ENCODE measurements around the gene PDZRN3. TPM values are rescaled to one million over a fixed set of nuclear protein-coding genes. Genes with fewer than 3 reads are reported as not detected.

The PDZRN3 gene
- total RNA-seq, 4 donors from 2014 or later, result 227 to 305 (median 265) TPM

- Histone ChIP-seq H3K4me3 (no peak overlapping the region), H3K27me3 (no peaks in the 10 kb centered on the region), H3K4me1 (peaks cover 0 to 43% (median 0%) of the 10 kb centered on the region in 3 donors), H3K36me3 (no peaks in the 10 kb centered on the region), H3K27ac (no peak overlapping the region), H3K9me3 (no peaks in the 10 kb centered on the region)
- TF ChIP-seq POLR2AphosphoS5 (IDR thresholded peaks at IDR 0.05) (no peak), EP300 (IDR thresholded peaks at IDR 0.05) (no peak), POLR2A (IDR thresholded peaks at IDR 0.05) (no peak), CTCF (IDR thresholded peaks at IDR 0.05) (no peak)
- ATAC-seq, result no peak
- 39 to 49% methylated on average over 3 to 4 of the region's 4 CpGs for WGBS, 2 donors (ENCODE audit: low coverage in 1 of 2)
Measured at GRCh38 chr3:73461547-73461946, 163.2 kb downstream of the PDZRN3 start.

DNA sequence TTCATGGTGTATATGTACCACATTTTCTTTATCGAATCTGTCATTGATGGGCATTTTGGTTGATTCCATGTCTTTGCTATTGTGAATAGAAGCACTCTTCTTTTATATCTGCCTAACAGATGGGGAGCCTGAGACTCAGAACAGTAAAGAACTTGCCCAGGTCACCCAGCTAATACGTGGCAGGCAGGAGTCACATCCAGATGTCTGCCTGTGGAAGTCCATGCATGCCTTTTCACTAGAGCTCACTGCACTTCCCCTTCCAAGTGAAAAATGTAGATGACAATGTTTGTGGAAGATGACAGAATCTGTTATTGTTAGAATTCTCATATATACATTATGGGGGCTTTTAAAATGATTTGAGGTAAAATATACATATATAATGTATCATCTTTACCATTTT is 165.0 kb downstream of the PDZRN3 start:
- Histone ChIP-seq H3K27me3 (no peaks in the 10 kb centered on the region), H3K27ac (no peak overlapping the region), H3K4me3 (no peak overlapping the region), H3K9me3 (no peaks in the 10 kb centered on the region), H3K36me3 (no peaks in the 10 kb centered on the region), H3K4me1 (peaks cover 0 to 57% (median 0%) of the 10 kb centered on the region in 3 donors)
- TF ChIP-seq CTCF (IDR thresholded peaks at IDR 0.05) (no peak), EP300 (IDR thresholded peaks at IDR 0.05) (no peak), POLR2AphosphoS5 (IDR thresholded peaks at IDR 0.05) (no peak), POLR2A (IDR thresholded peaks at IDR 0.05) (no peak)
- no peak for ATAC-seq
- 83 to 87% methylated on average over 2 of the region's 2 CpGs for WGBS, 2 donors (ENCODE audit: low coverage in 1 of 2)

- Histone ChIP-seq H3K4me1 (peaks cover under 1 to 91% (median 12%) of the 10 kb centered on the region in 3 donors), H3K9me3 (no peaks in the 10 kb centered on the region), H3K4me3 (no peak overlapping the region), H3K36me3 (no peaks in the 10 kb centered on the region), H3K27me3 (no peaks in the 10 kb centered on the region), H3K27ac (peak overlapping the region in 1 of 4 donors; percentile 33)
- TF ChIP-seq EP300 (IDR thresholded peaks at IDR 0.05), result no peak
- TF ChIP-seq POLR2AphosphoS5 (IDR thresholded peaks at IDR 0.05), result no peak
- TF ChIP-seq POLR2A (IDR thresholded peaks at IDR 0.05), result no peak
- TF ChIP-seq CTCF (IDR thresholded peaks at IDR 0.05), result no peak
- whole genome bisulfite sequencing, 2 donors (ENCODE audit: low coverage in 1 of 2), result 30 to 58% methylated on average over 4 of the region's 4 CpGs
- no peak for ATAC-seq
Measured at GRCh38 chr3:73453666-73454065, 171.1 kb downstream of the PDZRN3 start.

GRCh38 chr3:73452729-73453128 is 172.0 kb downstream of the PDZRN3 start:
- Histone ChIP-seq H3K36me3 (no peaks in the 10 kb centered on the region), H3K27me3 (no peaks in the 10 kb centered on the region), H3K27ac (no peak overlapping the region), H3K4me1 (peaks cover 5 to 92% (median 15%) of the 10 kb centered on the region in 3 donors), H3K9me3 (no peaks in the 10 kb centered on the region), H3K4me3 (no peak overlapping the region)
- no peak for ATAC-seq
- TF ChIP-seq EP300 (IDR thresholded peaks at IDR 0.05), result no peak
- no peak for TF ChIP-seq CTCF (IDR thresholded peaks at IDR 0.05)
- TF ChIP-seq POLR2AphosphoS5 (IDR thresholded peaks at IDR 0.05), result no peak
- no peak for TF ChIP-seq POLR2A (IDR thresholded peaks at IDR 0.05)
- 52 to 66% methylated on average over 3 of the region's 3 CpGs for WGBS, 2 donors (ENCODE audit: low coverage in 1 of 2)

DNA sequence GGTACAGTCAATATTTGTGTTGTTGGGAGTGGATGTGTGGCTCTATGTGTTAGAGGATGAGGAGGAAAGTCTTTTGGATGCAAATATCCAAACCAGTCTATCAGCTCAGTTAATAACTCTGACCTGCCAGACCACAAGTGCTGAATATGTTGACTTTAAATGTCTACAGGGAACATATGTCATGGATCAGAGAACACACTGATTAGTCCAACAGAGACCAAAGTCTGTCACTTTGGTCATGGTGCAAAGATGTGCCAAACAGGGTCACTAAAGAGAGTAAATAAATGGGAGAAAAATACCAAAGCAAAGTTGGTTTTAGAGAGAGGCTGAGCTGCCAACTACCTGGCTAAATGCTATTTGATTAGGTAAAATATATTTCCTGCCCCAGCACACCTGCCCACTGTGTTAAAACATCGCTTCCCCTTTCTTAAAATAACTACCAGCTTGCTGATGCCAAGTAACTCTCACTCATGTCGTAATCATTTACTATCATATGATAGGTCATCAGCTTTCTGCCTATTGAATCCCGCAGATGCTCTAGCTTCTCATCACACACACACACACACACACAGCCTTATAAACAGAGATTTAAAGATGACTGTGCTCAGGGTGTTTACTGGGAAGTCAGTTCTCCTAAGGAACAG is 173.3 kb downstream of the PDZRN3 start:
- 40 to 41% methylated on average over 3 of the region's 3 CpGs for WGBS, 2 donors (ENCODE audit: low coverage in 1 of 2)
- H3K27ac ChIP-seq, result no peak overlapping the region
- no peaks in the 10 kb centered on the region for H3K36me3 ChIP-seq
- no peak overlapping the region for H3K4me3 ChIP-seq
- H3K27me3 ChIP-seq, result no peaks in the 10 kb centered on the region
- no peaks in the 10 kb centered on the region for H3K9me3 ChIP-seq
- TF ChIP-seq POLR2AphosphoS5 (IDR thresholded peaks at IDR 0.05) (no peak), EP300 (IDR thresholded peaks at IDR 0.05) (no peak), POLR2A (IDR thresholded peaks at IDR 0.05) (no peak), CTCF (IDR thresholded peaks at IDR 0.05) (no peak)
- ATAC-seq, result no peak
- peaks cover 5 to 91% (median 15%) of the 10 kb centered on the region in 3 donors for H3K4me1 ChIP-seq
